GM12872 (cell line): ENCODE measurements around the gene BTBD6.

Source experiments
- CTCF ChIP-seq: IDR thresholded peaks from 3 replicates; pipeline ENCODE4 v1.5.1; 2011; ENCODE audit warnings: low read depth, mild to moderate bottlenecking, low read length, moderate library complexity; ENCODE audit not compliant: insufficient read depth

Gene BTBD6

DNA sequence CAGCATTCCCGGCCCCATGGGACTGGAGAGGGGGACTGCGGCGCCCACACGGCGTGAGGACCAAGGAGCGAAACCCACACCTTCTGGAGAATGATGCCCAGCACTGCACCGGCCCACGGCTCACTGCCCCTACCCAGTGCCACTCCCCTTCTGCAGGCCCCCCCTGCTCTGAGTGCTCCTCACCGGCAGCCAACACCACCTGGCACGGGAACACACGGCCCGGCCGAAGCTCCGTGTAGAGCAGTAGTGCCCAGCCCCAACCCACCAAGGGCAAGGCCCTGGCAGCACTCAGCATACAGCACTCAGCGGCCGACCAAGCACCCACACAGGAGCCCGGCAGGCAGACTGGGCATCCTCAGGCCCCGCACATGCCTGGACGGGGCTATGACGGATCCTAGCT is 13.4 kb downstream of the BTBD6 start:
- no peak for TF ChIP-seq CTCF

- no peak for TF ChIP-seq CTCF
These were observed 19.7 kb downstream of the BTBD6 start for GRCh38 chr14:105267820-105268548.

DNA sequence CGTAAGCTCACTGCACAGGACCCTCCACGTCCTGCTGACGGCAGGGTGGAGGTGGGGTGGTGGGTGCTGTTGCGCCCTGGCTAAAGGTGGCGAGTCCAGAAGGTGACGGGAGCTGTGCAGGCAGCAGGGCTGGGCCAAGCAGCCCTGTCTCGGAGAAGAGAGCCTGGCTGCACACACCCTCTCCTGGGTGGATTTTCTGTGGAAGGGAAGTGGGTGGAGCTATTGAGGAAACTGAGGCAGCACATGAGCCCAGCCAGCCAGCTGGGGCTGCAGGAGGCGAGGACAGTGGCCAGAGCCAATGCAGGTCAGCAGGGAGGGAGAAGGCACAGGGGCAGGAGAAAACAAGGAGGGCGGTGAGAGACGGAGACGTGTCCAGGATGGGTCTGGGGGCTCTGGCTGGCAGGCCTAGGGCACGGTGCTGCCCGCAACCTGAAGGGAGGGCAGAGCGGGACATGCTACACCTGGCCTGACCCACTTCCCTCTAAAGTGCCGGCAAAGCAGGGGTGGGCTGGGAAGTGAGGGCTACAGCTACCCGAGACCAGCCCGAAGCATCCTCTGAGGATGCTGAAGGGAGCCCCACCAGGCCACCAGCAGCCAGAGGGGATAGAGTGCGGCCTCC is 20.5 kb downstream of the BTBD6 start:
- no peak for TF ChIP-seq CTCF

- TF ChIP-seq CTCF = no peak
These were observed 21.1 kb downstream of the BTBD6 start for GRCh38 chr14:105269405-105269804.

DNA sequence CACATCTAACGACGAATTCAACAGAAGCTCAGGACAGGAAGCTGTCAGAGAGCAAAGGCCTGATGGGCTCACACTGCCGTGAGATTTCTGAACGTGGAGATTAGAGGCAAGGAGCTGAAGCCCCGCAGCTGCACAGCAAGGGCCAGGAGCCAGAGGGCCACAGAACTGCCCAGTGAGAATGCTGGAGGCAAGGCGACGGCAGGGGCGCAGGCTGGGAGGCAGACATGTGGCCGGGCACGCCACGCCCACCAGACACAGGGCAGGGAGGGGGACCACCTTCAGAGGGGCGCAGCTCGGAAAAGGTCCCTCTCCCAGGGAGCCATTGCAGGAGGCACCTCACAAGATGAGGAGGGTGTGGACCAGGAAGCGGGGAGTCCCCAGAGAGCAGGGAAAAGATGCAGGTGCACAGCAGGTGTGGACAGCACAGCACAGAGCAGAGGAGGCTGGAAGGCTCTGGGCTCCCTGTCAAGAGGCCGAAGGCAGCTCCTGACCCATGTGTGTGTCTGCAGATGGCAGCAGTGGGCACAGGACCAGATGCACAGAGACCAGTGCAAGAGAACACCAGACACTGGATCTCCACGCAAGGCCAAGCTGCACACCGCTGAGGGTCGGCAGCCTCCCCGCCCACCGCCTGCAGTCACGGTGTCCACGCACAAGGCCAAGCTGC is 23.0 kb downstream of the BTBD6 start:
- no peak for TF ChIP-seq CTCF

- no peak for TF ChIP-seq CTCF
These were observed 24.3 kb downstream of the BTBD6 start for GRCh38 chr14:105272623-105273022.

- no peak for TF ChIP-seq CTCF
These were observed 24.7 kb downstream of the BTBD6 start for GRCh38 chr14:105273062-105273461.
